HFFc6 (cell line): ENCODE data around the gene CALB2. TPM values are rescaled to one million over a fixed set of nuclear protein-coding genes. Genes with fewer than 3 reads are reported as not detected.

Experiments used
- DNase-seq: peaks from one replicate; pipeline ENCODE4 v3.0.0-alpha.2; 2018
- H3K27ac Mint-ChIP-seq: 2 replicates; pipeline ENCODE4 v1.8.0; 2020; ENCODE audit warnings: mild to moderate bottlenecking, mixed read lengths
- H3K27me3 Mint-ChIP-seq: 2 replicates; pipeline ENCODE4 v1.8.0; 2021; ENCODE audit warnings: mild to moderate bottlenecking, moderate library complexity, mixed read lengths; ENCODE audit not compliant: insufficient read depth
- H3K36me3 Mint-ChIP-seq: 2 replicates; pipeline ENCODE4 v1.8.0; 2021; ENCODE audit warnings: low read depth, mixed read lengths
- H3K4me1 Mint-ChIP-seq: 2 replicates; pipeline ENCODE4 v1.8.0; 2020; ENCODE audit warnings: low read depth, mixed read lengths
- H3K4me3 Mint-ChIP-seq: 2 replicates; pipeline ENCODE4 v1.8.0; 2020; ENCODE audit warnings: mild to moderate bottlenecking, moderate library complexity, mixed read lengths
- H3K9me3 Mint-ChIP-seq: 2 replicates; pipeline ENCODE4 v1.8.0; 2020; ENCODE audit warnings: mild to moderate bottlenecking, mixed read lengths
- total RNA-seq, 6 experiments: library from RNA; stranded (reverse); fragmentation: NEBNext Ultra II Directional; extraction: Animal tissue kit (Norgen Biotek cat#: 25700); gene quantifications; 2 replicates in 1 of 6; 3 replicates in 5 of 6; pipeline ENCODE4 v1.2.3, GENCODE V29; 2021
- TF ChIP-seq, protein P1 (sequence below): fragments of 200-600 bp; sonication (generic); IDR thresholded peaks from 2 replicates; pipeline ENCODE4 v1.5.0; 2021; ENCODE audit warnings: antibody characterized with exemption, mild to moderate bottlenecking

Gene CALB2
- total RNA-seq, 6 experiments from 2014 or later, result 0.14 to 1.1 (median 0.70) TPM; not detected in 3

- H3K27ac Mint-ChIP-seq, result no peak overlapping the region
Observed at GRCh38 chr16:71406316-71406715, 47.8 kb downstream of the CALB2 start.

GRCh38 chr16:71406724-71407123 is 48.2 kb downstream of the CALB2 start:
- Mint-ChIP-seq H3K9me3 (peaks cover 14% of the 10 kb centered on the region; the same call in 1 of the 2 replicates), H3K36me3 (peaks cover 9% of the 10 kb centered on the region; the same call in 1 of the 2 replicates), H3K27me3 (peaks cover 56% of the 10 kb centered on the region), H3K4me1 (no peaks in the 10 kb centered on the region), H3K4me3 (no peak overlapping the region), H3K27ac (no peak overlapping the region)
- TF ChIP-seq, protein P1, sequence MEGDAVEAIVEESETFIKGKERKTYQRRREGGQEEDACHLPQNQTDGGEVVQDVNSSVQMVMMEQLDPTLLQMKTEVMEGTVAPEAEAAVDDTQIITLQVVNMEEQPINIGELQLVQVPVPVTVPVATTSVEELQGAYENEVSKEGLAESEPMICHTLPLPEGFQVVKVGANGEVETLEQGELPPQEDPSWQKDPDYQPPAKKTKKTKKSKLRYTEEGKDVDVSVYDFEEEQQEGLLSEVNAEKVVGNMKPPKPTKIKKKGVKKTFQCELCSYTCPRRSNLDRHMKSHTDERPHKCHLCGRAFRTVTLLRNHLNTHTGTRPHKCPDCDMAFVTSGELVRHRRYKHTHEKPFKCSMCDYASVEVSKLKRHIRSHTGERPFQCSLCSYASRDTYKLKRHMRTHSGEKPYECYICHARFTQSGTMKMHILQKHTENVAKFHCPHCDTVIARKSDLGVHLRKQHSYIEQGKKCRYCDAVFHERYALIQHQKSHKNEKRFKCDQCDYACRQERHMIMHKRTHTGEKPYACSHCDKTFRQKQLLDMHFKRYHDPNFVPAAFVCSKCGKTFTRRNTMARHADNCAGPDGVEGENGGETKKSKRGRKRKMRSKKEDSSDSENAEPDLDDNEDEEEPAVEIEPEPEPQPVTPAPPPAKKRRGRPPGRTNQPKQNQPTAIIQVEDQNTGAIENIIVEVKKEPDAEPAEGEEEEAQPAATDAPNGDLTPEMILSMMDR, result no peak
- DNase-seq, result no peak

More at GRCh38 chr16:71406316-71406715, 47.8 kb downstream of the CALB2 start:
- no peaks in the 10 kb centered on the region for H3K4me1 Mint-ChIP-seq
- no peak for DNase-seq
- H3K27me3 Mint-ChIP-seq, result peaks cover 58% of the 10 kb centered on the region
- TF ChIP-seq, protein P1, result no peak
- H3K4me3 Mint-ChIP-seq, result no peak overlapping the region
- H3K9me3 Mint-ChIP-seq, result peaks cover 14% of the 10 kb centered on the region; the same call in 1 of the 2 replicates
- peaks cover 9% of the 10 kb centered on the region; the same call in 1 of the 2 replicates for H3K36me3 Mint-ChIP-seq

DNA sequence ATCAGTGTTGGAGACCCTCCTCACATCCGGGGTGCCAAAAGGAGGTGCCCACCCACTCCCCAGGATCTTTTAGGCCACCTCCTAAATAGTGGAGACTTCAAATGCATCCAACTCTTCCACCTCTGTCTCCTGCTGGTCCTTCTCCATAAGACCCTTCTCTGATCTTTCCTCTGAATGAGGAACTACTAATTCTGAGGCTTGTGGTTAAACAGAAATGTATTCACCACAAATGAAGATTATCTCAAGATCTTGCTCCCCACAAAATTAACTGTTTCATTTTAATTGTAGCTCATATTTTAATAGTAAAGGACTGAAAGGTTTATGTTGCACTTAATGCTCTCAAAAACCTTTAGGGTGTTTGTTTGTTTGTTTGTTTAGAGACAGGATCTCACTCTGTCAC is 49.2 kb downstream of the CALB2 start:
- H3K4me3 Mint-ChIP-seq, result no peak overlapping the region
- 0 out of 2 replicates have a peak, but pooled peaks cover 2% of the 10 kb centered on the region for H3K4me1 Mint-ChIP-seq
- no peak for DNase-seq
- H3K27ac Mint-ChIP-seq, result no peak overlapping the region
- peaks cover 52% of the 10 kb centered on the region for H3K27me3 Mint-ChIP-seq
- H3K9me3 Mint-ChIP-seq, result peaks cover 14% of the 10 kb centered on the region; the same call in 1 of the 2 replicates
- peaks cover 9% of the 10 kb centered on the region; the same call in 1 of the 2 replicates for H3K36me3 Mint-ChIP-seq
- TF ChIP-seq, protein P1, result no peak

DNA sequence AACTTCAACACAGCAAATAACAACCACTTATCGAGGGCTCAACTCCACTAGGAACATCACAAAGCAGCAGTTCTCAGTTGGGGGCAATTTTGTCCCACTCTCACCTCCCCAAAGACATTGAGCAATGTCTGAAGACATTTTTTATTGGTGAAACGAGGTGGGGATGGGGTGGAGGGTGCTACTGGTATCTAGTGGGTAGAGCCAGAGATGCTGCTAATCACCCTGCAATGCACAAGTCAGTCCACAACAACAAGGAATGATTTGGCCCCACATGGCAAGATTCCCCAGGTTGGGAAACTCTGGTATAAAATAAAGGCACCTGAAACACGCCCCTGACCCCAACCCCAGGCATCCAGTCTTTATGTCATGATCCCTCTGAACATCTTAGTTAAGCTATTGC is 50.0 kb downstream of the CALB2 start:
- H3K27me3 Mint-ChIP-seq, result peaks cover 46% of the 10 kb centered on the region

GRCh38 chr16:71409011-71409775 is 50.7 kb downstream of the CALB2 start:
- no peak overlapping the region for H3K27ac Mint-ChIP-seq
- H3K36me3 Mint-ChIP-seq, result peaks cover 8% of the 10 kb centered on the region; the same call in 1 of the 2 replicates
- peaks cover 9% of the 10 kb centered on the region; the same call in 1 of the 2 replicates for H3K9me3 Mint-ChIP-seq
- 0 out of 2 replicates have a peak, but pooled peaks cover 5% of the 10 kb centered on the region for H3K4me1 Mint-ChIP-seq
- TF ChIP-seq, protein P1, result no peak
- H3K27me3 Mint-ChIP-seq, result peaks cover 45% of the 10 kb centered on the region
- no peak overlapping the region for H3K4me3 Mint-ChIP-seq
- DNase-seq, result no peak

More for the DNA sequence above, 50.0 kb downstream of the CALB2 start:
- peaks cover 9% of the 10 kb centered on the region; the same call in 1 of the 2 replicates for H3K36me3 Mint-ChIP-seq
- H3K4me3 Mint-ChIP-seq, result no peak overlapping the region
- DNase-seq, result no peak
- H3K27ac Mint-ChIP-seq, result no peak overlapping the region
- H3K4me1 Mint-ChIP-seq, result 0 out of 2 replicates have a peak, but pooled peaks cover 5% of the 10 kb centered on the region
- H3K9me3 Mint-ChIP-seq, result peaks cover 14% of the 10 kb centered on the region; the same call in 1 of the 2 replicates
- TF ChIP-seq, protein P1, result no peak
